ENCODE results near the gene KNL1.
"Not testable (repeated sequence)": the region's sequence is repeated elsewhere in the genome, so short reads cannot be mapped to it uniquely, and the experiment has no call there.

Gene KNL1

DNA sequence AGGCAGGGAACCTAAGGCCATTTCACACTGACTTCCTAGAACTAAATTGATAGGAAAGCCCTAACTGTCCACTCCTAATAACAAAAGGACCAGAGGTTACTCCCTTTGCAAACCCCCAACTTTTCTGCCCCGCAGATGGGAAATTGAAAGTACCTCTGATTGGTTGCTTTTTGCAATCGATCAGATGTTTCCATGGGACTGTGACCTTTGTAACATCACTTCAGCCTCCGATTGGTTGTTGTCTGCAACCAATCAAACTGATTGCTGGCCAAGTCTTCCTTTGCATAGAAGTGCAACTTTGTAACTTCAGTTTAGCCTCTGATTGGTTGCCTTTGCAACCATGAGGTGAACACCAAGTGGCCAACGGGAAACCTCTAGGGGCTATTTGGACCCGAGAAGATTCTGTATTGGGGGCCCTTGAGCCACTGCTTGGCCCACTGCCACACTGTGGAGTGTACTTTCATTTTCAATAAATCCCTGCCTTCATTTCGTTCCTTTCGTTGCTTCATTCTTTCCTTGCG, 11.3 kb upstream of the KNL1 start:
- DNase-seq: no peak

DNA sequence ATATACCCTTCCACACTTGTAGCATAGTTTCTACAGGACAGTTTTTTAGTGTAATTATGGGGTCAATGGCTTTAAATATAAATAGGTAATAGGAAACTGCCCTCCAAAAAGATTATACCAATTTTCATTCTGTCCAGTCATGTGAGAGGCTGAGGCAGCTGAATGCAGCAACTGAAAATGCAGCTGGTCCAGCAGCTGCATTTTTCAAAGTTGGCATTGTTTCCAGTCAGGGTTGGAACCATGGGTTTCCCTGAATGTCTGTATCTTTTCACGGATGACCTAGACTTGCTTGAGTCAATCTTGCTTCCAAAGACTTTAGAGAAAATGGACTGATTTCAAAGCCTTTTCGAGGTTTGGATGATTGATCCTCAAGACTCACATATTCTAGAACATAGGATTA, 9.9 kb upstream of the KNL1 start:
- DNase-seq: no peak

DNA sequence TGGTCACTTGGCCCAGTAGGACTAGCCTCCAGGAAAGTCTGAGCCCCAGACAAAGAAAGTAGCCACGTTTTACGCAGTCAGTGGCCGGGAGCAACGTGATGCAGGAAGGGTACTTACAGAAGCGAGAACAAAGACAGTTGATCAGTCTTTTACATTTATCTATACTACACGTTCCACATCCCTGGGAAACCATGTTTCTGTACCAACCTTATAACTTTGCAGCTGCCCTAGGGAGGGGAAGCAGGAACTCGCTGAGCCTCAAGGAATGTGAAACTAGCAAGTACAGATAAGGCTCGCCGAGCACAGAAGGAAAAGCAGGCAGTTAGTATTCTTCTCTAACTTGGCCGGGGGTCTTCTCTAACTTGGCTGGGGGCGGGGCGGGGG, 3.4 kb upstream of the KNL1 start:
- no peak for DNase-seq

DNA sequence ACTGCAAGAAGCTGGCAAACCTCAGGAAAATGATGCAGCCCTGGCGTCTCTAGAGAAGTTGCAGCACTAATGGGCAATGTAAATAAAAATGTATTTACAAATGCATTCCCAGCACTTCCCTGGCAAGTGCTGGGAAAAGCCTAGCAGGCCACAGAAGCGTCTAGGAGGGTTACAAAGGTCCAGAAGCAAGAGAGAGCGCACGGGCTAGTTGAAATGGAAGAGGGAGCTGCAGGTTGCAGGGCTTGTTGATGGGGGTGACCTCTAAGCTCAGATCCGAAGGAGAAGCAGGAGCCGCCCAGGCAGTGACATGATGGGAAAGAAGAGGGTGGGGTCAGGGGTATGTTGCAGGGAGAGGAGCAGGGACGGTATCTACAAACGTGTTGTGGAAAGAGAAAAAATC, 2.7 kb upstream of the KNL1 start:
- no peak for DNase-seq

DNA sequence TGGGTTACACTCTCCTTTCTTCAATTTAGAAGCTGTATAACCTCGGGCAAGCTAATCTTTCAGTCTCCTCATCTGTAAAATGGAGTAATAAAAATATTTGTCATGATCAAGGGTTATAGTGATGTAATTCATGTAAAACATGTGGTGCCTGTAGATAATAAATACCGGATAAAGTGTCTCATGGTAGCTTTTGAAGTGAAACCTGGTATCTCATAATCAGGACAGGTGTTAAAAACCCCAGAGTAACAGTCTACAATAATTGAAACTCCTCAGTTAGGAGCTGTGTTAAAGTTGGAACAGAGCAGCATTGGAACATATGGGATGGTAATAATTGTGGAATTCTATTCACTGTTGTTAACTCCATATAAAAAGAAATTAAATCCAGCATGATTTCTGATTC, 884 bp upstream of the KNL1 start:
- no peak for DNase-seq

DNA sequence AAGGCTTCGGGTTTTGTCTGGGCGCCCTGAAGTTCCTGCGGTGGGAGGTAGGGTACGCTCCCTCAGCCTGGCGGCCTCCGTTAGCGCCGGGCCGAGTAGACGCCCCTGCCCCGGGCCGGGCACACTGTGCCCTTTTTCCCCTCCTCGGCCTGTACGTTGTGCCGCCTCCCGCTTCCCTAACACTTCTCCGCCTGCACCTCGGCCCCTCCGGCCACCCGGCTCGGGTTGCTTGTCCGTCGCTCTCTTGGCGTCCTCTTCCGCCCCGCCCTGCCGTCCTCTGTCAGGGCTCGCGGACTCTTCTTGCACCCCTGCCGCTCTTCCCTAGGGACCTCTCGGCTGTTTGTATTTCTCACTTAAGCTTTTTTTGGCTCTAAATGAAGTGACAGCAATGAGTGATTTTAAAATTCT, 384 bp downstream of the KNL1 start:
- no peak for DNase-seq

DNA sequence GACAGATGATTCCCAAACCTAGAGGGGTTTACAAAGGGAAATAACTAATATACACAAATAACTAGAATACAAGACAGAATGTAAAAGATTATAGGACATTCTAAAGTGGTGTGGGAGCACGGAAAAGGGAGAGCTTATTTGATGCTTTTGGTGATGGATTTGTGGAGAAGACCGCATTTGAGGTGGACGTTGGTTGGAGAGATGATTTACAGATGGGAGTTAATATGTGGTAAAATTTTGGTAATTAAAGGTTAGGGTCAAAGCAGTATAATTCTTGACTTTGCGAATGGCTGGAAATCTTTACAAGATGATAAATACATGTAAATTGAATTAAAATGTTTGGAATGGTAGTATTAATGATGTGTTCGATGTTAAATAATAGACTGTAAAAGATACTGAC, 1.2 kb downstream of the KNL1 start:
- no peak for DNase-seq

DNA sequence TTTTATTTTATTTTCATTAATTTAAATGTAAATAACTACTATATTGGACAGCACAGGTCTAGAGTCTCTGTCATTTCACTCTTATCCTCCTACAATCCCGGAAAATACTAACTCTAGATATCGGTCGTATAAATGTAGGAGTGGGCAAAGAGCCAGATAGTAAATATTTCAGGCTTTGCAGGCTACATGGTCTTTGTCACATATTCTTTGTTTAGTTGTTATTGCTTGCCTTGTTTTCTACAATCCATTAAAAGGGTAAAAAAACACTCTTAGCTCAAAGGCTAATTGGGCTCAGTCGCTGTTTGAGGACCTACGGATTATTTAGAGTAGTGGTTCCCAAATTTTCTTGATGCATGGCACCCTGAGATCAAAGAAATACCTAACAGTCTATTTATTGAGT, 1.7 kb downstream of the KNL1 start:
- DNase-seq: no peak

DNA sequence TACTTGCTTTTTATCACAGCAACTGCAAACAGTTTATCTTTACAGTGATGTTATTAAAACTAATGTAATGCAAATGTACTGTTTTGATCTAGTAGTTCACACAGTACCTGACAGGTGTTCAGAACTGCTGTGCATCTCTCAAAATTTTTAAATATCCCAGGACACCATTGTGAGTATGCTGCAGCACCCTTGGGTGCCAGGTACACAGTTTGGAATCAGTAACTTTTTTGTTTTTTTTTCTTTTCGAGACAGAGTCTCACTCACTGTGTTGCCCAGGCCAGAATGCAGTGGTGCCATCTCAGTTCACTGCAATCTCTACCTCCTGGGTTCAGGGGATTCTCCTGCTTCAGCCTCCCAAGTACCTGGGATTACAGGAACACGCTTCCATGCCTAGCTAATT, 3.0 kb downstream of the KNL1 start:
- DNase-seq: no peak

DNA sequence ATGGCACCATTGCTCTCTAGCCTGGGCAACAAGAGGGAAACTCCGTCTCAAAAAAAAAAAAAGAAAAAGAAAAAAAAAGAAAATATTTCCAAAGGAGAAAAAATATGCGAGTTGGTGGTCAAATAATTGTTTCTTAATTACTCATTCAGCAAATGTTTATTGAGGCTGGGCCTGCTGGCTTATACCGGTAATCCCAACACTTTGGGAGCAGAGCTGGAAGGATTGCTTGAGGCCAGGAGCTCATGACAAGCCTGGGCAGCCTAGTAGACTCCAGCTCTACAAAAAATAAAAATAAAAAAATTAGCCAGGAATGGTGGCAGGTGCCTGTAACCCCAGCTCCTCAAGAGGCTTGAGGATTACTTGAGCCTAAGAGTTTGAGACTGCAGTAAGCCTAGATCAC, 4.1 kb downstream of the KNL1 start:
- no peak for DNase-seq

DNA sequence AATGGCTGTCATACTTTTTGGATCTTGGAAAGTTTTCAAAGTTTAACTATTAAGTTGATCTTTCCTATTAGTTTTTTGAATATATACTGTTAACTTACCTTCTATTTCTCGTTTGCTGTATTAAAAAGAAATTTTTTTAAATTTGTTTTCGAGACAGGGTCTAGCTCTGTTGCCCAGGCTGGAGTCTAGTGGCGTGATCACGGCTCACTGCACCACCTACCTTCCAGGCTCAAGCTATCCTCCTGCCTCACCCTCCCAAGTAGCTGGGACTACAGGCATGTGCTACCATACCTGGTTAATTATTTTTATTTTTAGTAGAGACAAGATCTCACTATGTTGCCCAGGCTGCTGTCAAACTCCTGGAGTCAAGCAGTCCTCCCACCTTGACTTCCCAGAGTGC, 4.6 kb downstream of the KNL1 start:
- DNase-seq: no peak

DNA sequence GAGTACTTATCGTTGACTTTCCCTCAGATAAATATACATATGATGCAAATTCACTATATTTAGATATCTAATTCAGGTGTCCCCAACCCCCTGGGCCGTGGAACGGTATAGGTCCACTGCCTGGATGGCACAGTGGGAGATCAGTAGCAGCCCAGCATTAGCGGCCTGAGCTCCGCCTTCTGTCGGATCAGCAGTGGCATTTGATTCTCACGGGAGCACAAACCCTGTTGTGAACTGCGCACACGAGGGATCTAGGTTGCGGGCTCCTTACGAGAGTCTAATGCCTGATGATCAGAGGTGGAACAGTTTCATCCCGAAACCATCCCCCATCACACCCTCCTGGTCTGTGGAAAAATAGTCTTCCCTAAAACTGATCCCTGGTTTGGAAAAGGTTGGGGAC, 6.9 kb downstream of the KNL1 start:
- DNase-seq: no peak

DNA sequence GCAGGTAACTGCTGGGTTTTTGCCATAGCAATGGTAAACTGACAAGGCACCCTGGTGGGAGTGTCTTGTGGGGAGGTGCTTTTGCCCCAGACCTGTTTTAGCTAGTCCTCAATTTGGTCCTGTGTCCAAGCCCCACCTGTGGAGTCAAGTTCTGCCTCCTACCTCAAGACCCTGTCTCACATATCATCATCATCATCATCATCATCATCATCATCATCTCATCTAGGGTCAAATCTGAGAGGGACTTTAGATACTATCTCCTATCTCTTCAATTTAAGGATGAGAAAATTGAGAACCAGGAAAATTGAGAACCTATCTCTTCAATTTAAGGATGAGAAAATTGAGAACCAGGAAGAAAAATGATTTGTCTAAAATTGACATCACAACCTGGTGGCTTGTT, 9.9 kb downstream of the KNL1 start:
- DNase-seq: no peak

DNA sequence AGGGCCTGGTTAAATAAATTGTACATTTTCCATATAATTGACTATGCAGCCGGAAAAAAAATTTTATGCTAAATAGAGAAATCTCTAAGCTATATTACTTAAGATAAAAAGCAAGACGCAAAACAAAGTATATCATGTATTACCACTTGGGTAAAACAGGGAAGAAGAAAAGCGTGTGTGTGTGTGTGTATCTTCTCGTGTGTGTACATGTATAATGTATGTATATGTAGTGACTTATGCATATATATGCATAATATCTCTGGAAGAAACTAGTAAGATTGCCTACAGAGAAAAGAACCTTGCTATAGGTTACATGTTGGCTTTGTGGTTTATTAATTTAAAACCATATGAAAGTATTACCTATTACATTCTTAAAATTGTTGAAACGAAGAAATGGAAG, 19.0 kb downstream of the KNL1 start:
- no peak for DNase-seq

DNA sequence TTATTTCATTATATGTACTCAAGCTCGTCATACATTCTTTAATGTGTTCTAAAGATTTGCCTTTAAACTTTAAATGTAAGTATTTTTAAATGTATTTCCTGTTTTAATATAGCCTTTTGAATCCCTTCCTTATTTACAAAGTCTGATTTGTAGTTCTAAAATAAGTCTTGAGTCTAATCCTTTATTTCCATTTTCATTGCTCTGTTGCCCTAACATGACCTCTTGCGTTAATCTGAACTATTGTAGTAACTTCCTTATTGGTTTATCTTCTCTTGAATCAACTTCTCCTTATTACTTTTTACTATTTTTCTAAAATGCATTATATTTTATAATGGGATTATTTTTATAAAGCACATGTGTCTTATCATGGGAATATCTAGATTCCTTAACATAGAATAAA, 24.0 kb downstream of the KNL1 start:
- DNase-seq: no peak

DNA sequence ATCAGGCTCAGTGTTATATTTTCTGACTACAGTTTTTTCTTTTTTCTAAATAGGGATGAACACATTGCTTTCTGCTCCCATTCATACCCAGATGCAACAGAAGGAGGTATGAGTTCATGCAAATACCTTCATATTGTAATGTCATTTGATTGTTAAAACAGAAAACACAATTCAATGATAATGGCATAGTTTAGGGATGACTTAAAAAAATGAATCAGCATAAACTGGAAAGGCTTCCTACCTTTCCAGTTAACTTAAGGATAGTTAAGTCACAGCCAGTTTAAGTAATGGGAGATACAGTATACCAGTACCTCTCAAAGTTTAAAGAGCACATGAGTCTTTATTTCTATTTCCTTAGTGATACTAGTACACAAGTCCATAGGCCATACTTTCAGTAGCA, 24.9 kb downstream of the KNL1 start:
- no peak for DNase-seq

DNA sequence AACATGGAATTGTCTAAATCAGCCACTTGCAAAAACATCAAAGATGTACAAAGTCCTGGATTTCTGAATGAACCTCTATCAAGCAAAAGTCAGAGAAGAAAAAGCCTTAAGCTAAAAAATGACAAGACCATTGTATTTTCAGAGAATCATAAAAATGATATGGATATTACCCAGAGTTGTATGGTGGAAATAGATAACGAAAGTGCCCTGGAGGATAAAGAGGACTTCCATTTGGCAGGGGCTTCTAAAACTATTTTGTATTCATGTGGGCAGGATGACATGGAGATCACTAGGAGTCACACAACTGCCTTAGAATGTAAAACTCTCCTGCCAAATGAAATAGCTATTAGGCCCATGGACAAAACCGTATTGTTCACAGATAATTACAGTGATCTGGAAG, 29.3 kb downstream of the KNL1 start:
- no peak for DNase-seq

DNA sequence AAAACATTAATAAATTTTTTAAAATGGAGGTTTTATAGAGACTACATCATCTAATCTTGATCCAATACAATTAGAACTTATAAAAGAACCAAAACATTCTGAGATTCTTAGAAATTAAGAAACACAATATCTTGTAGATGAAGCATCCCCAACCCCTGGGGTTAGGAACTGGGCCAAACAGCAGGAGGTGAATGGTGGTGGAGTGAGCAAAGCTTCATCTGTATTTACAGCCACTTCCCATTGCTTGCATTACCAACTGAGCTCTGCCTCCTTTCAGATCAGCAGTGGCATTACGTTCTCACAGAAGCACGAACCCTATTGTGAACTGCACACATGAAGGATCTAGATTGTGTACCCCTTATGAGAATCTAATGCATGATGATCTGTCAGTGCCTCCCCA, 36.3 kb downstream of the KNL1 start:
- no peak for DNase-seq

DNA sequence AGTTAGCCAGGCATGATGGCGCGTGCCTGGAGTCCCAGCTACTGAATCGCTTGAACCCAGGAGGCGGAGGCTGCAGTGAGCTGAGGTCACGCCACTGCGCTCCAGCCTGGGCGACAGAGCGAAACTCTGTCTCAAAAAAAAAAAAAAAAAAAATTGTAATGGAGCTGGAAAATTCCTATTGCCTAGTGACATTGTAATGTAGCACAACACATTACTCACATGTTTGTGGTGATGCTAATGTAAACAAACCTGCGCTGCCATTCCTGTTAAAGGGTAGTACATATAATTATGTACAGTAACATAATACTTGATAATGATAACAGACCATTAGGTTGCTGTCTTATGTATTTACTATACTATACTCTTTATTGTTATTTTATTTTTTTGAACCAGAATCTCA, 39.1 kb downstream of the KNL1 start:
- DNase-seq: no peak

DNA sequence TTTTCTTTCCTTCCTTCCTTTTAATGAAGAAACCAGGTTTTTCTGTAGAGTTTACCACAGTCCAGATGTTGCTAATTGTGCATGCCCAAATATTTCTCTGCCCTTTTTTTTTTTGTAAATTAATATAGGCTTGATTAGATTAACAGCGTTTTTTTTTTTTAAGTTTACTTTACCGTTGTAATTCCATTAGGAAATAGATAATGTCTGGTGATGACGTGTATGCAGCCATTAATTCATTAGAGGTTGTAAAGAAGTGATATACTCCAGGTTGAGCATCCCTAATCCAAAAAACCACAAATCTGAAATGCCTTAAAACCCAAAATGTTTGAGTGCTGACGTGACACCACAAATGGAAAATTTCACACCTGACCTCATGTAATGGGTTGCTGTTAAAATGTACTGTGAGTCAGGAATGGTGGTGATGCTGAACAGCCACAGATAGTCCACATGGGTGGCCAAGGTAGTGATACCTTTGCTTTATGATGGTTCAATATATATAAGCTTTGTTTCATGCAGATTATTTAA, 43.2 kb downstream of the KNL1 start:
- DNase-seq: no peak

DNA sequence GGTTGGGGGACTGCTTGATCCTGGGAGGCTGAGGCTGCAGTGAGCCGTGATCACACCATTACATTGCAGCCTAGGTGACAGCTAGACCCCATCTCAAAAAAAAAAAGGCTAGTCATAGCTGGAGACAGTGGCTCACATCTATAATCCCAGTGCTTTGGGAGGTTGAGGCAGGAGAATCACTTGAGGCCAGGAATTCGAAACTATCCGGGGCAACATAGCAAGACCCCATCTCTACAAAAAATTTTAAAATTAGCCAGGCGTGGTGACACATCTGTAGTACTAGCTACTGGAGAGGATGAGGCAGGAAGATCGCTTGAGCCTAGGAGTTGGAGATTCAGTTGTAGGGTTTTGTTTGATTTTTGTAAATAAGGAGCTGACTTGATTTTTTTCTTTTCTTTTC, 45.6 kb downstream of the KNL1 start:
- DNase-seq: no peak

DNA sequence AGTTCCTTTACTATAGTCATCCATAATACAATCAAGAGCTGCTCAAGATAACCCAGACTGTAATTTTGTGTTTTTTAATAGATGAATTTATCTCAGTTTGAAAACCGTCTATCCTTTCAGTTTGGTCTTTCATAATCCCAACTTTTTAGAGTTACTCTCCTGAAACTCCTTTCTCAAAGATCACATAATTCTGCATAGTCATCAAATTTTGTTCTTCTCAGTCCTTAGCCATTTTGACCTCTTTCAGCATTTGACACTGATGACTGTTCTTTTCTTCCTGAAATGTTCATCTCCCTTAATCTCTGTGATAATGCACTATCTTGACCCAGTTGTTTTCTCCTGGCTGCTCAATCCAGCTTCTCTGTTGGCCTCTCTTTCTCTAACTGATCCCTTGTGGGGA, 53.5 kb downstream of the KNL1 start:
- no peak for DNase-seq

DNA sequence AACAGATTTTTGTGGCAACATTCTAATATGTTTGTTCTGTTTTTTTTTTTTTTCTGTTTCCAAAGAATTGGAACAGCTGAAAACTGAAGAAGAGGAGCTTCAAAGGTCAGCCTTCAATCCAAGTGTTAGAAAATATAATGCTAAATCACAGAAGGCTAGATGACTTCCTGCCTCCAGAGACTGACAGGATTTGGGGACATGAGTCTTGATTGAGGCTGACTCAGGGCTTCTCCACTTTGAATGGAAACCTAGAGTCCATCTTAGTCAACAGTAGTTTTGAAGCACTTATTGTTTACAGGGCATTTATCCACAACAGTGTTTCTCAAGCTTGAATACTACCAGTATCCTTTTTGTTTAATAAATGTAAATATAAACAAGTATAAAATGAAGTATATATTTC, 56.4 kb downstream of the KNL1 start:
- DNase-seq: no peak

DNA sequence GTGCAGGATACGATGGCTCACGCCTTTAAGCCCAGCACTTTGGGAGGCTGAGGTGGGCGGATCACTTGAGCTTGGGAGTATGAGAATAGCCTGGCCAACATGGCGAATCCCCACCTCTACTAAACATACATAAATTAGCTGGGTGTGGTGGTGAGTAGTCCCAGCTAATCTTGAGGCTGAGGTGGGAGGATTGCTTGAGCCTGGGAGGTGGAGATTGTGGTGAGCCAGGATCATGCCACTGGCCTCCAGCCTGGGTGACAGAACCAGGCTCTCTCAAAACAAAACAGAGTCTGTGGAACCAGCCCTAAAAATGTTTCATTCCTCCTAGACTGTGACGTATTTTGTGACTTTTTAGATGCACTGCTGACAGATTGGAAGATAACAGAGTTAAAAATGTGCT, 66.6 kb downstream of the KNL1 start:
- DNase-seq: no peak

DNA sequence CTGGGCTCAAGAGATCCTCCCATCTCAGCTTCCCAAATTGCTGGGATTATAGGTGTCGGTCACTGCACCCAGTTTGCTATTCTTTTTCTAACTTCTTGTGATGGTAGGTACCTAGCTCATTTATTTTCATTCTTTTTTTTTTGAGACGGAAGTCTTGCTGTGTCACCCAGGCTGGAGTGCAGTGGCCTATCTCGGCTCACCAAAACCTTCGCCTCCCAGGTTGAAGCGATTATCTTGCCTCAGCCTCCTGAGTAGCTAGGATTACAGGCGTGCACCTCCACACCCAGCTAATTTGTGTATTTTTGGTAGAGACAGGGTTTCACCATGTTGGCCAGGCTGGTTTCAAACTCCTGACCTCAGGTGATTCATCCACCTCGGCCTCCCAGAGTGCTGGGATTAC, 70.9 kb downstream of the KNL1 start:
- no peak for DNase-seq

DNA sequence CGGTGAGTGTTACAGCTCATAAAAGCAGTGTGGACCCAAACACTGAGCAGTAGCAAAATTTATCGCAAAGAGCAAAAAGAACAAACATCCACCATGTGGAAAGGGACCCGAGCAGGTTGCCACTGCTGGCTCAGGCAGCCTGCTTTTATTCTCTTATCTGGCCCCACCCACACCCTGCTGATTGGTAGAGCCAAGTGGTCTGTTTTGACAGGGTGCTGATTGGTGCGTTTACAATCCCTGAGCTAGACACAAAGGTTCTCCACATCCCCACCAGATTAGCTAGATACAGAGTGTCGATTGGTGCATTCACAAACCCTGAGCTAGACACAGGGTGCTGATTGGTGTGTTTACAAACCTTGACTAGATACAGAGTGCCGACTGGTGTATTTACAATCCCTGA, 82.2 kb downstream of the KNL1 start:
- DNase-seq: not testable (repeated sequence)
